H1 (cell line): ENCODE measurements around the gene OXTR. TPM values are rescaled to one million over a fixed set of nuclear protein-coding genes. Genes with fewer than 3 reads are reported as not detected.
A peak's percentile ranks its signal among the peaks of the same experiment; 100 is the strongest.

Source experiments
- ATF2 ChIP-seq: IDR thresholded peaks from 2 replicates; pipeline ENCODE4 v1.6.1; 2012; ENCODE audit warnings: low read length, inconsistent platforms
- EGR1 ChIP-seq: IDR thresholded peaks from 2 replicates; pipeline ENCODE4 v1.6.1; 2011; ENCODE audit warnings: low read depth, low read length, borderline replicate concordance
- KDM1A ChIP-seq: fragments of 200-600, 300-600 bp; sonication (generic); IDR thresholded peaks from 2 replicates; pipeline ENCODE4 v1.7.1; 2016; ENCODE audit warnings: mild to moderate bottlenecking, low read length, borderline replicate concordance
- RAD21 ChIP-seq, 2 experiments: IDR thresholded peaks in 1 of 2; conservative IDR thresholded peaks in 1 of 2; 2 replicates each; pipeline ENCODE4 v1.6.1; 2011; ENCODE audit warnings: low read depth in 2 of 2, low read length in 2 of 2, improper control_type of control experiment in 1 of 2, inconsistent platforms in 1 of 2, mild to moderate bottlenecking in 1 of 2, moderate library complexity in 1 of 2
- polyA plus RNA-seq, 7 experiments: library from polyadenylated mRNA; depleted of rRNA in 3 of 7; stranded (reverse) in 5 of 7; unstranded in 2 of 7; fragments of >200 nt in 5 of 7; fragments of 200-250 nt in 2 of 7; gene quantifications; 1 replicate in 5 of 7; 2 replicates in 1 of 7; 4 replicates in 1 of 7; pipeline versions ENCODE4 v1.2.1 to v1.2.3, GENCODE V29; 2011 to 2013; ENCODE audit warnings: missing spikeins in 2 of 7, mixed read lengths in 2 of 7
- total RNA-seq: library from RNA; stranded (reverse); fragmentation: NEBNext Ultra II Directional; extraction: Animal tissue kit (Norgen Biotek cat#: 25700); gene quantifications from 2 replicates; pipeline ENCODE4 v1.2.1, GENCODE V29; 2021

Gene OXTR
- total and polyA plus RNA-seq, 2 of the 8 experiments (the other 6 are each of a cell fraction or from before 2014, with no cell fraction given): 0.77 to 2.3 TPM

- TF ChIP-seq KDM1A: no peak
- TF ChIP-seq ATF2: no peak
- no peak for TF ChIP-seq EGR1
- TF ChIP-seq RAD21 (IDR thresholded peaks at IDR 0.05 in 1 of 2, conservative IDR thresholded peaks at IDR 0.05 in 1 of 2; ENCODE audit: low read depth in 2 of 2, low read length in 2 of 2): peak; percentile 49 to 63
Measured at GRCh38 chr3:8702560-8702959, 66.9 kb downstream of the OXTR start (continued).

Other genes starting within 250 kb of the OXTR start
- gene SSUH2, start 124.8 kb downstream of the OXTR start, total RNA-seq: 0.69 and 0.73 TPM in 2 replicates
- gene SSUH2, start 124.8 kb downstream of the OXTR start, polyA plus RNA-seq (2011; rRNA removed): 0.41 and 0.62 TPM in 2 replicates
- not detected in 2 replicates for gene CAV3, start 35.8 kb downstream of the OXTR start, total RNA-seq
- gene CAV3, start 35.8 kb downstream of the OXTR start, polyA plus RNA-seq (2011; rRNA removed): not detected in 2 replicates
- gene RAD18, start 193.9 kb upstream of the OXTR start, total RNA-seq: 23.0 and 23.2 TPM in 2 replicates
- 13.0 and 22.7 TPM in 2 replicates for gene RAD18, start 193.9 kb upstream of the OXTR start, polyA plus RNA-seq (2011; rRNA removed)